Vein endothelial cell (primary cell): ENCODE measurements around the gene VIPR1. TPM values are rescaled to one million over a fixed set of nuclear protein-coding genes. Genes with fewer than 3 reads are reported as not detected.

Source experiments
- small RNA-seq: library from RNA; depleted of rRNA; stranded (forward); fragments of <200 nt; gene quantifications from one replicate; pipeline ENCODE3, GENCODE V24; 2012
- total RNA-seq: library from RNA; depleted of rRNA; stranded (reverse); fragments of >200 nt; gene quantifications from 2 replicates; pipeline ENCODE4 v1.2.3, GENCODE V29; 2012

Gene VIPR1, protein sequence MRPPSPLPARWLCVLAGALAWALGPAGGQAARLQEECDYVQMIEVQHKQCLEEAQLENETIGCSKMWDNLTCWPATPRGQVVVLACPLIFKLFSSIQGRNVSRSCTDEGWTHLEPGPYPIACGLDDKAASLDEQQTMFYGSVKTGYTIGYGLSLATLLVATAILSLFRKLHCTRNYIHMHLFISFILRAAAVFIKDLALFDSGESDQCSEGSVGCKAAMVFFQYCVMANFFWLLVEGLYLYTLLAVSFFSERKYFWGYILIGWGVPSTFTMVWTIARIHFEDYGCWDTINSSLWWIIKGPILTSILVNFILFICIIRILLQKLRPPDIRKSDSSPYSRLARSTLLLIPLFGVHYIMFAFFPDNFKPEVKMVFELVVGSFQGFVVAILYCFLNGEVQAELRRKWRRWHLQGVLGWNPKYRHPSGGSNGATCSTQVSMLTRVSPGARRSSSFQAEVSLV
- total RNA-seq, result 0.96 and 2.0 TPM in 2 replicates

DNA sequence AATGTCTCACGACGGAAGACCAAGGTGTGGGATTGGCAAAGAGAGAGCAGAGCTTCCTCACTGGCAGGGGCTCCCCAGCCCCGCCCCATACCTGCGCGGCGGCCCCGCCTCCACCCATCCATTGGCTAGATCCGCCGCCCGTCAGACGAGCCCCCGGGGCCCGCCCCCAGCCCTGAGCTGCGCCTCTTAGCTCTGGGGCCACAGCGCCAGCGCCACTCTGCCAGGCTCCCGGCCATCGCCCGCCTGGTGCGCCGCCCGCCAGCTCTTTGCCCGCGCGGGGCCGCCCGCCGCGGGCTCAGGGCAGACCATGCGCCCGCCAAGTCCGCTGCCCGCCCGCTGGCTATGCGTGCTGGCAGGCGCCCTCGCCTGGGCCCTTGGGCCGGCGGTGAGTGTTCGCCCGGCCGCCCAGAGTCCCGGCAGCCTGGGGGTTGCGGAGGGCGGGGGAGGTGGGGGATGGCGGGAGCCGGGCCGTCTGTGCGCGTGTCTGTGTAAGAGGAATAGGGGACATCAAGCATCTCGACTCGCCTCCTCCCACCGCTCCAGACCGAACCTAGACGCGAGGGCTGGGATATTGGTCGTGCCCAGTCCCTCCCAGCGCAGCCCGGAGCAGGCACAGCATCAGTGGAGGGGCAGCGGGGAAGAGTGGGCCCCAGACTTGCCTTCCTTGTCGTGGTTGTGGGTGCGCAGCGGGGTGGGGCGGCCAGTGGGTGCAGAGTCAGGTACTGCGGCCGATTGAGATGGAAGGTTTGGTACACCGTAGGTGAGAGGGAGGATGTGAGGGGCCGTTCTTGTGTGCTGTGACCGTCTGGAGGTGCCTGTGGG, at the start of gene VIPR1:
VIPR1 (plus strand) TSS at position 215 of the 822 bp plus-strand sequence; CDS start at position 308, 93 bp downstream.

DNA sequence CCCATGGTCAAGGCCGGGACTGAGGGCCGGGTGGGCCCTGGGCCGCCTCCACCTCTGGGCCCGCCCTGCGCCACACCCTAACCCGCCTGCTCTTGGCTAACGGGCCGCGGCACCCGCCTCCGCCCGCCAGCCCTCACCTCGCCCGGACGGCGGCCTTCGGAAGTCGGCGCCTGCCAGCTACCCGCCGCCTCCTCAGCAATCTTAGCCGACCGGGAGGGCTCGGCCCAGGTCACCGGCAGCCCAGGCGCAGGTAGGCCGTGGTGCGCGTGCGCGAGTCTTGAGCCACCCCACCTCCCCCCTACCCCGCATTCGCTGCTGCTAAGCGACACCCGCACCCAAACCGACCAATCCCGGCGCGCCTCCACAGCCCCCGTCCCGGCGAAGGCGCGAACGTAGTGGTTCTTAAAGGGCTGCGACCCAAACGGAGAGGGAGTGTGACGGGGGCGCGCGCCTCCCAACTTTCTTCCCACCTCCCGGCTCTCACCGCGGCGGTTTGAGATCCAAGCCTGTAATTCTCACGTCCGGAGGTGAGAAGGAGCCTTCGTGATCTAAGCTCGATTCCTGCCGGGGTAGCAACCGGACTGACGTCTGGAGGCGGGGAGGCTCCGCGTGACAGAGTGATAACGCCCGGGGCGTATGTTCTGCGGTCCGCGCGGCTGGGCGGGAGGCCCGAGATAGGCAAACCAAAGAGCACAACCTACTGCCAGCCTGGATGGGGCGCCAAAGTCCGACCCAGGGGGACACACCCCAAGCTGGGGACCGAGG, 79.4 kb downstream of the VIPR1 start, which contains the start of gene SEC22C:
SEC22C (minus strand) TSS at position 259 of the 765 bp plus-strand sequence. CDS start 12,921 bp downstream, outside the sequence.

Small RNA genes lying within 50 kb of the gene (small RNA-seq; reads per million reads assigned to genes)
- not detected for gene AC092047.1

Other genes starting within 250 kb of the VIPR1 start
- not detected in 2 replicates for gene CCK, start 236.5 kb upstream of the VIPR1 start, total RNA-seq
- not detected in 2 replicates for gene LYZL4, start 92.0 kb upstream of the VIPR1 start, total RNA-seq
- gene SEC22C, start 79.3 kb downstream of the VIPR1 start, total RNA-seq, result 60.8 and 85.9 TPM in 2 replicates
- gene SS18L2, start 88.2 kb downstream of the VIPR1 start, total RNA-seq, result 19.1 and 20.9 TPM in 2 replicates
- gene NKTR, start 98.0 kb downstream of the VIPR1 start, total RNA-seq, result 77.7 and 100 TPM in 2 replicates
- 17.8 and 22.9 TPM in 2 replicates for gene ZBTB47, start 151.1 kb downstream of the VIPR1 start, total RNA-seq
- not detected in 2 replicates for gene KLHL40, start 182.9 kb downstream of the VIPR1 start, total RNA-seq
- not detected in 2 replicates for gene HHATL, start 200.2 kb downstream of the VIPR1 start, total RNA-seq